Stimulated activated CD8-positive, alpha-beta memory T cell treated with anti-CD3 and anti-CD28 coated beads, Interleukin-4, amount 100 ng/mL, for 4 hours (primary cell): ENCODE measurements around the gene POLN.
"Not testable (repeated sequence)": the region's sequence is repeated elsewhere in the genome, so short reads cannot be mapped to it uniquely, and the experiment has no call there.

Experiments
- DNase-seq, 2 donors: peaks; one replicate each; pipeline ENCODE4 v3.0.0-alpha.2; 2020; ENCODE audit warnings: low read depth in 2 of 2, low spot score in 1 of 2

POLN gene

GRCh38 chr4:2275546-2276251 is 33.8 kb upstream of the POLN start:
- DNase-seq = no peak

- not testable (repeated sequence) for DNase-seq
Observed at GRCh38 chr4:2275044-2275397, 33.1 kb upstream of the POLN start.

- no peak for DNase-seq
Observed at GRCh38 chr4:2274320-2275043, 32.6 kb upstream of the POLN start.

GRCh38 chr4:2273657-2274319 is 31.9 kb upstream of the POLN start:
- no peak for DNase-seq

GRCh38 chr4:2273221-2273620 is 31.3 kb upstream of the POLN start:
- DNase-seq = no peak

- no peak for DNase-seq
Observed at GRCh38 chr4:2272828-2273120, 30.9 kb upstream of the POLN start.

- DNase-seq = no peak
Observed at GRCh38 chr4:2272026-2272827, 30.3 kb upstream of the POLN start.

GRCh38 chr4:2271279-2272025 is 29.5 kb upstream of the POLN start:
- DNase-seq = no peak

GRCh38 chr4:2270341-2271165 is 28.6 kb upstream of the POLN start:
- no peak for DNase-seq

GRCh38 chr4:2269618-2270163 is 27.8 kb upstream of the POLN start:
- no peak for DNase-seq

GRCh38 chr4:2269206-2269531 is 27.2 kb upstream of the POLN start:
- DNase-seq = no peak

- no peak for DNase-seq
Observed at GRCh38 chr4:2268357-2269205, 26.7 kb upstream of the POLN start.

GRCh38 chr4:2267841-2268240 is 25.9 kb upstream of the POLN start:
- DNase-seq = no peak

GRCh38 chr4:2267320-2267811 is 25.4 kb upstream of the POLN start:
- DNase-seq = no peak

- DNase-seq = no peak
Observed at GRCh38 chr4:2266821-2267220, 24.9 kb upstream of the POLN start.

- DNase-seq = no peak
Observed at GRCh38 chr4:2266181-2266580, 24.3 kb upstream of the POLN start.

GRCh38 chr4:2265113-2266110 is 23.5 kb upstream of the POLN start:
- no peak for DNase-seq
